A673 (cell line): ENCODE measurements around the gene EPS15. TPM values are rescaled to one million over a fixed set of nuclear protein-coding genes. Genes with fewer than 3 reads are reported as not detected.

ENCODE experiments used
- BruUV-seq: library from RNA; stranded (reverse); fragments of 400-500 nt; replicated peaks from 2 replicates; lab custom pipeline; 2021; lab: Mats Ljungman, UMichigan
- CTCF ChIA-PET: fragments of 300-600 bp; sonication (Branson Sonifier 250); formaldehyde crosslinking; loops from one replicate; lab custom pipeline; 2022; ENCODE audit warnings: antibody characterized with exemption; lab: Charles Lee
- POLR2A ChIA-PET: fragments of 300-600 bp; sonication (Branson Sonifier 250); formaldehyde crosslinking; loops from one replicate; lab custom pipeline; 2022; ENCODE audit warnings: antibody characterized with exemption; ENCODE audit not compliant: low non-redundant PET; lab: Charles Lee
- DNase-seq: peaks from one replicate; pipeline ENCODE4 v3.0.0-alpha.2; 2015; ENCODE audit warnings: low spot score
- H3K27ac ChIP-seq: fragments of 200-600 bp; sonication (generic); 2 replicates; pipeline ENCODE4 v1.5.1; 2016; ENCODE audit warnings: mixed run types, low read depth, mild to moderate bottlenecking, mixed read lengths, antibody characterized with exemption, low read length; ENCODE audit not compliant: poor library complexity, severe bottlenecking
- H3K27me3 ChIP-seq: fragments of 200-600 bp; sonication (generic); replicated peaks from 2 replicates; pipeline ENCODE4 v1.6.1; 2017; ENCODE audit warnings: mixed run types, low read depth, mild to moderate bottlenecking, mixed read lengths, antibody characterized with exemption, low read length; ENCODE audit not compliant: insufficient read depth, poor library complexity
- H3K36me3 ChIP-seq: fragments of 200-600 bp; sonication (generic); 2 replicates; pipeline ENCODE4 v1.6.1; 2016; ENCODE audit warnings: mixed run types, mild to moderate bottlenecking, mixed read lengths, antibody characterized with exemption, low read length; ENCODE audit not compliant: insufficient read depth, poor library complexity, severe bottlenecking
- H3K4me1 ChIP-seq: fragments of 200-600 bp; sonication (generic); 2 replicates; pipeline ENCODE4 v1.6.1; 2017; ENCODE audit warnings: mixed run types, mild to moderate bottlenecking, mixed read lengths, antibody characterized with exemption, low read length; ENCODE audit not compliant: insufficient read depth, poor library complexity, severe bottlenecking
- H3K4me3 ChIP-seq: fragments of 200-600 bp; sonication (generic); 2 replicates; pipeline ENCODE4 v1.5.1; 2016; ENCODE audit warnings: low read depth, mixed run types, mild to moderate bottlenecking, mixed read lengths, low read length; ENCODE audit not compliant: poor library complexity, severe bottlenecking
- H3K9me3 ChIP-seq: fragments of 200-600 bp; sonication (generic); 2 replicates; pipeline ENCODE4 v1.6.1; 2016; ENCODE audit warnings: mixed run types, low read depth, mild to moderate bottlenecking, mixed read lengths, antibody characterized with exemption, low read length; ENCODE audit not compliant: poor library complexity, severe bottlenecking
- CTCF ChIP-seq: fragments of 300-800, 200-600 bp; sonication (generic); conservative IDR thresholded peaks from 2 replicates; pipeline ENCODE4 v1.5.1; 2017; ENCODE audit warnings: low read depth, mild to moderate bottlenecking, antibody characterized with exemption, low read length, moderate library complexity, mixed read lengths
- EZH2 ChIP-seq: fragments of 200-600 bp; sonication (generic); IDR thresholded peaks from 2 replicates; pipeline ENCODE4 v1.6.1; 2017; ENCODE audit warnings: borderline replicate concordance, low read depth, mild to moderate bottlenecking, mixed read lengths, antibody characterized with exemption, low read length; ENCODE audit not compliant: poor library complexity, severe bottlenecking
- intact Hi-C: fragments of 100-400 bp; cut with micrococcal nuclease; formaldehyde crosslinking; loops from one replicate; pipeline ENCODE4 v1.10.0; 2022; ENCODE audit not compliant: unreplicated experiment
- total RNA-seq: library from RNA; stranded (reverse); gene quantifications from 2 replicates; pipeline ENCODE4 v1.2.3, GENCODE V29; 2021

EPS15 gene
- total RNA-seq, 1 experiment from 2014 or later: 50.6 TPM

DNA sequence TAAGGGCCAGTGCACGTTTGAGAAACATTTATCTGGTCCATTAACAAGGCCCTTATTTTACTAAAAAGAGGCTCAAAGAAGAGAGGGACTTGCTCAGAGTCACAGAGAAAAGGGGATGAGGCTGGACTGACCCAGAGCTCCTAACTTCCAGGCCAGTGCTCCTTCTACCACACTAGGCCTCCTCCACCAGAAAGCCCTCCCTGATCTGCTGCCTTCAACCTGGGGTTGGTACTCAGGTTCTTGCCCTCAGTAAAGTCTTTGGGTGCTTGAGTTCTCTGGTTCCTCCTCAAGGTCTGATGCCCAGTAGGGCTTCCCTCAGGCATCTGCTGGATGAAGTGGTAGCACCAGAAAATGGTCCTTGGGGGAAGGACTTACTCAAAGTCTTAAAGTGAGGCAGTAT, 214.7 kb downstream of the EPS15 start:
- TF ChIP-seq CTCF (no peak), EZH2 (no peak)
- no peak overlapping the region for H3K4me3 ChIP-seq
- ChIA-PET CTCF (no interaction called here), POLR2A (no interaction called here)
- no peak overlapping the region for H3K27ac ChIP-seq
- intact Hi-C loops: no loop called here
- peaks cover 5% of the 10 kb centered on the region for H3K4me1 ChIP-seq
- H3K9me3 ChIP-seq: no peaks in the 10 kb centered on the region
- no TSS peak for BruUV-seq
- no peak for DNase-seq
- H3K36me3 ChIP-seq: no peaks in the 10 kb centered on the region
- H3K27me3 ChIP-seq: no peaks in the 10 kb centered on the region

Other genes starting within 250 kb of the EPS15 start
- gene TTC39A, start 188.7 kb downstream of the EPS15 start, total RNA-seq: 3.1 and 5.1 TPM in 2 replicates
- 62.4 and 73.7 TPM in 2 replicates for gene OSBPL9, start 97.8 kb upstream of the EPS15 start, total RNA-seq